ENCODE results near the gene ALS2CL. TPM values are rescaled to one million over a fixed set of nuclear protein-coding genes. Genes with fewer than 3 reads are reported as not detected.

Gene ALS2CL
- total and polyA plus RNA-seq, 12 donors: 15.6 to 102 (median 21.6) TPM

GRCh38 chr3:46694520-46694919 lies 1.0 kb upstream of the ALS2CL start:
- no peak for TF ChIP-seq CTCF (IDR thresholded peaks at IDR 0.05)
- H3K36me3 ChIP-seq: no peaks in the 10 kb centered on the region
- peak overlapping the region in 1 of 10 donors; percentile 92 for H3K4me3 ChIP-seq
- H3K4me1 ChIP-seq: peaks cover 61 to 89% (median 79%) of the 10 kb centered on the region in 9 donors
- WGBS, 2 donors: 96 to 100% methylated on average over 3 of the region's 3 CpGs
- no peaks in the 10 kb centered on the region for H3K9me3 ChIP-seq
- H3K27me3 ChIP-seq: peaks cover 0 to 8% (median 0%) of the 10 kb centered on the region in 7 donors
- ATAC-seq (no peak), DNase-seq (no peak)
- intact Hi-C loops (cut with DNase I): loop anchor here in 2 of 10 donors (2.0 to 10.0 kb wide), 3 partner anchors 30 to 210 kb away; partner anchors contain the start of gene LRRC2 (in 1 of the 2)
- H3K27ac ChIP-seq: peak overlapping the region; percentile 76 to 99 (median 92)

- Histone ChIP-seq H3K27ac (peak overlapping the region; percentile 90 to 99 (median 93)), H3K4me1 (peaks cover 60 to 87% (median 79%) of the 10 kb centered on the region in 9 donors), H3K9me3 (no peaks in the 10 kb centered on the region), H3K36me3 (peaks cover 0 to 5% (median 0%) of the 10 kb centered on the region in 9 donors), H3K27me3 (peaks cover 0 to 8% (median 0%) of the 10 kb centered on the region in 7 donors), H3K4me3 (peak overlapping the region; percentile 61 to 95 (median 86))
- 13 to 36% methylated on average over 26 to 29 of the region's 30 CpGs for WGBS, 2 donors
- intact Hi-C loops (cut with DNase I): loop anchor here in 2 of 10 donors (2.0 to 10.0 kb wide), 3 partner anchors 29 to 209 kb away; partner anchors contain the start of gene LRRC2 (in 1 of the 2)
- DNase-seq: no peak
- TF ChIP-seq CTCF (IDR thresholded peaks at IDR 0.05): no peak
- peak in 7 of 8 donors; percentile 0 to 19 (median 1) for ATAC-seq
Measured at GRCh38 chr3:46693892-46694226, 380 bp upstream of the ALS2CL start.

- ATAC-seq (peak in 2 of 8 donors; percentile 1), DNase-seq (peak in 1 of 2 donors; percentile 31)
- Histone ChIP-seq H3K27ac (peak overlapping the region; percentile 90 to 99 (median 93)), H3K4me3 (peak overlapping the region; percentile 61 to 95 (median 86)), H3K4me1 (peaks cover 60 to 85% (median 78%) of the 10 kb centered on the region in 9 donors), H3K27me3 (peaks cover 0 to 8% (median 0%) of the 10 kb centered on the region in 7 donors), H3K36me3 (peaks cover 0 to 18% (median 6%) of the 10 kb centered on the region in 9 donors), H3K9me3 (no peaks in the 10 kb centered on the region)
- intact Hi-C loops (cut with DNase I): loop anchor here in 2 of 10 donors (10.0 kb wide), 2 partner anchors 128 to 208 kb away; partner anchors contain the start of gene LRRC2 (in 1 of the 2)
- TF ChIP-seq CTCF (IDR thresholded peaks at IDR 0.05): no peak
- WGBS, 2 donors: 53 to 61% methylated on average over 11 of the region's 11 CpGs
Measured at GRCh38 chr3:46692566-46692990, 901 bp downstream of the ALS2CL start.

- Histone ChIP-seq H3K27ac (peak overlapping the region in 8 of 10 donors; percentile 16 to 99 (median 81)), H3K36me3 (peaks cover 0 to 35% (median 12%) of the 10 kb centered on the region in 9 donors), H3K4me3 (peak overlapping the region in 4 of 10 donors; percentile 21 to 29 (median 23)), H3K27me3 (peaks cover 0 to 8% (median 0%) of the 10 kb centered on the region in 7 donors), H3K4me1 (peaks cover 42 to 67% (median 60%) of the 10 kb centered on the region in 9 donors), H3K9me3 (no peaks in the 10 kb centered on the region)
- ATAC-seq (peak; percentile 17 to 69 (median 46)), DNase-seq (peak; percentile 74 to 75)
- no peak for TF ChIP-seq CTCF (IDR thresholded peaks at IDR 0.05)
- 22 to 40% methylated on average over 5 of the region's 5 CpGs for WGBS, 2 donors
- intact Hi-C loops (cut with DNase I): loop anchor here in 2 of 10 donors (10.0 kb wide), 2 partner anchors 126 to 206 kb away; partner anchors contain the start of gene LRRC2 (in 1 of the 2)
Measured at GRCh38 chr3:46690798-46691197, 2.7 kb downstream of the ALS2CL start.

All from heart right ventricle (tissue), 16 donors.